Measurements from ENCODE around the gene DGCR8.

DGCR8 gene

DNA sequence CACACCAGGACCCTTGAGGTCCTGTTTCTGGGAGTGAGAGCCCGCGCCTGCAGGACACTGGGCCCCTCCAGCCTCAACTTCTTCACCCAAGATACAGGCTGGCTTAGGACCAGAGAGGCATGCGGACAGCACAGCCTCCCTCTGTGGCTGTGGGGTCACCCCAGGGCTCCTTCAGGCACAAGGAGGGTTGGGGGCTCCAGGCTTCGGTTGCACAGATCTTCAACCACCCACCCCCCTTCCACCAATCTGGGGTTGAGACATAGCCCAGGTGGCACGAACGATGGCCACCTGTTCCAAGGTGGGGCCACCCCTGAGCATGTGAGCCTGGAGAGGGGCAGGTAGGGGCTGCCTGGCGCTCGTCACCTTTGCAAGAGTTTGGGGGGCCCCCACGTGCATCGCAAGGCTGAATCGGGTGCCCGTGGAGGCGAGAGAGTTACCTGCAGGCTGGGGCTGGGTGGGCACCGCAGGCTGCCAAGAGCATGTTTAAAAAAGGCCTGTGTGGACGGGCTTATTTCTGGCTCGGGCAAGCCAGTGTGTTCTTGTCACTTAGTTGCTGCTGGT is 52.7 kb downstream of the DGCR8 start:
- ChIA-PET CTCF (no interaction called here), POLR2A (no interaction called here)
- TF ChIP-seq, protein P1, sequence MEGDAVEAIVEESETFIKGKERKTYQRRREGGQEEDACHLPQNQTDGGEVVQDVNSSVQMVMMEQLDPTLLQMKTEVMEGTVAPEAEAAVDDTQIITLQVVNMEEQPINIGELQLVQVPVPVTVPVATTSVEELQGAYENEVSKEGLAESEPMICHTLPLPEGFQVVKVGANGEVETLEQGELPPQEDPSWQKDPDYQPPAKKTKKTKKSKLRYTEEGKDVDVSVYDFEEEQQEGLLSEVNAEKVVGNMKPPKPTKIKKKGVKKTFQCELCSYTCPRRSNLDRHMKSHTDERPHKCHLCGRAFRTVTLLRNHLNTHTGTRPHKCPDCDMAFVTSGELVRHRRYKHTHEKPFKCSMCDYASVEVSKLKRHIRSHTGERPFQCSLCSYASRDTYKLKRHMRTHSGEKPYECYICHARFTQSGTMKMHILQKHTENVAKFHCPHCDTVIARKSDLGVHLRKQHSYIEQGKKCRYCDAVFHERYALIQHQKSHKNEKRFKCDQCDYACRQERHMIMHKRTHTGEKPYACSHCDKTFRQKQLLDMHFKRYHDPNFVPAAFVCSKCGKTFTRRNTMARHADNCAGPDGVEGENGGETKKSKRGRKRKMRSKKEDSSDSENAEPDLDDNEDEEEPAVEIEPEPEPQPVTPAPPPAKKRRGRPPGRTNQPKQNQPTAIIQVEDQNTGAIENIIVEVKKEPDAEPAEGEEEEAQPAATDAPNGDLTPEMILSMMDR (IDR thresholded peaks at IDR 0.05; ENCODE audit: insufficient read depth, low read length, missing control alignments) = no peak
- no peak for DNase-seq (ENCODE audit: low read depth, low spot score)
- peak overlapping the region; percentile 80 for H3K4me3 ChIP-seq (ENCODE audit: low read depth, low read length)

DNA sequence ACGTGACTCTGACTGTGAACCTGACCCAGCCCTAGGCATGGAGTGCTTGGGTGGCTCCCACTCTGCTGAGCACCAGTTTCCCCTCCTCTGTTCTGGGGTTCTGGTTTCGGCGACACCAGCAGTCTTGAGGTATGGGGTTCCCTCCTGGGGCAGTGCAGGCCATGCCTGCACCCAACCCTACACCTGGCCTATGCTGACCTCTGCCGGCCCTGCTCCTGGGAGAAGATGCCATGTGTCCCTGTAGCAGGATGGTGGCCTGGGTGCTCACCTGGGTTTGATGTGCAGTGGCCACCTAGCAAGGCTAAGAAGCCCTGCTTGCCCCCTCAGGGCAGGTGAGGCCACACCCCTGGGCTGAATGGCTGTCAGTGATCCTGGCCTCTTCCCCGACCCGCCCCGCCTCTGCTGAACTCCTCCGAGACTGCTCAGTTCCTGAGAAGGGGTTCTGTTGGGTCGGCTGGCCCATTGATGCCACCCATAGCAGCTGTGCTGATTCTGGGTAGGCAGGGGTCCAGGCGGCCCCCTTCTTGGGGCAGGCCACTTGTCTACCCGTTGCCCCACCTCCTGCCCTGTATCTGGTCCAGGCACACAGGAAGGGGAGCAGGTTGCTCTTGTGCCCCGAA is 54.0 kb downstream of the DGCR8 start:
- H3K4me3 ChIP-seq (ENCODE audit: low read depth, low read length) = 0 out of 2 replicates have a peak overlapping the region, but pooled peaks have one; percentile 8
- DNase-seq (ENCODE audit: low read depth, low spot score) = no peak
- TF ChIP-seq, protein P1 (IDR thresholded peaks at IDR 0.05; ENCODE audit: insufficient read depth, low read length, missing control alignments) = no peak
- POLR2A ChIA-PET = no interaction called here
- CTCF ChIA-PET = no interaction called here

DNA sequence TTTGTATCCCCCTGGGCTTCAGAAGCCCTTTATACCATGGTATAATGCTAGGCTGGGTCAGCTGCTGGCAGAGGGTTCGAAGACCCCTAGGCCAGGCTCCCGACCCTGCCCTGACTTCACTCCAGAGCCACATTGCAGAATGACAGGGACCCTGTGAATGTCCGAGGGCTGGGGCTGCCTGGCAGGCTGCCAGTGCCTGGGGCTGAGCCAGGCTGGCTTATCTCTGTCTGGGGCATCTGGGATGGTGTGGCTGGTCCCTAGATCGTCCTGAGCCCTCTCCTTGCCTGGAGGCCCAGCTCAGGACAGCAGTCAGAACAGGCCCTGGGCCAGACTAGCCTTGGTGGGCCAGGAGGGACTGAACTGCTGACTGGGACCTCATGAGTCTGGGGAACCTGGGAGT is 55.2 kb downstream of the DGCR8 start:
- POLR2A ChIA-PET = no interaction called here
- DNase-seq (ENCODE audit: low read depth, low spot score) = no peak
- no peak overlapping the region for H3K4me3 ChIP-seq (ENCODE audit: low read depth, low read length)
- TF ChIP-seq, protein P1 (IDR thresholded peaks at IDR 0.05; ENCODE audit: insufficient read depth, low read length, missing control alignments) = no peak
- CTCF ChIA-PET = no interaction called here

DNA sequence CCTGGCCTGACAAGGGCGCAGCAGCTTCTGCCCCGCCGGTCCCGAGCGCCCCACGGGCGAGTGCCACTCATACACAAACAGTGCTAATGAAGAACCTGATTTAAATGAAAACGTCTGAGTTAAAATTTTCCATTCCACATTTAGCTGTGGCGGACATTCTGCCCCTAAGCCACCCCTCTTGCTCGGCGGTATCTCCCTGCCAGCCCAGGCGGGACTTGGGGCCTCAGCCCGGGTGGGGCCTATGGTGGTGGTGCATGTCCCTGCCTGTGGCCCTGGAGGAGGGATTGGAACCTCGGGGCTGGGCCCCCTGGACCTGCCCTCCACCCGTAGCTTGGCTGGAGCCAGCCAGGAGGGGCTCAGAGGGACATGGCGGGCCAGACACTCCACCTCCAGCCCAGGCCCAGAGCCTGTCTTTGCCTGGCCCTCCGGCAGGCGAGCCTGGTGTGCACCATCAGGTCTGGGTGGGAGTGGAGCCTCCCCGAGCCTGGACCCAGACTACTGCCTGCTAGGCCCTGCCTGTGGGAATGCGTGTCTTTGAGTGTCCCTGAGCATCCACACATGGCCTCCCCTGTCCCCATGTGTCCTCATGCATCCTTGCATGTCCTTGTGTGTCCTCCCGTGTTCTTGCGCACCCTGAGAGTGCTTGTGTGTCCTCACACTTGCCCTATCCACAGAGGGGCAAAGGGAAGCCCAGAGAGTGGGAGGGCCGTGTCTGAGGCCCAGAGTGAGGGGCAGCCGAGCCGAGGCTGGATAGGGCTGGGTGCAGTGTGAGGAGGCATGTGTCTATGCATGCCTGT is 56.0 kb downstream of the DGCR8 start:
- no peak for DNase-seq (ENCODE audit: low read depth, low spot score)
- ChIA-PET CTCF (interaction anchor here (1.3 to 1.6 kb wide), 2 partner anchors 15 to 21 kb away, joined by 3 to 5 read pairs; no protein-coding TSS in a partner anchor), POLR2A (no interaction called here)
- TF ChIP-seq, protein P1 (IDR thresholded peaks at IDR 0.05; ENCODE audit: insufficient read depth, low read length, missing control alignments) = no peak
- H3K4me3 ChIP-seq (ENCODE audit: low read depth, low read length) = no peak overlapping the region

DNA sequence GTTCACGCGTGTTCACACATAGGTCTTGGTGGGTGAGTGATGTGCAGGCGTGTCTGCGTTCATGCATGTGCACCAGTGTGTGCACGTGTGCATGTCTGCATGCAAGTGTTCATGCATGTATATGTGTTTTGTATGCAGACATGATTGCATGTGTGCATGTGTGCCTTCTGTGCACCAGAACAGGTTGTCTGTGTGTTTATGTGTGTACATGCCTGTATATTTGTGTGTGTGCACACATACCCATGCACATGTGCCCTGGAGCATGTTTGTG is 56.5 kb downstream of the DGCR8 start:
- H3K4me3 ChIP-seq (ENCODE audit: low read depth, low read length) = no peak overlapping the region
- DNase-seq (ENCODE audit: low read depth, low spot score) = no peak
- TF ChIP-seq, protein P1 (IDR thresholded peaks at IDR 0.05; ENCODE audit: insufficient read depth, low read length, missing control alignments) = no peak
- ChIA-PET CTCF (interaction anchor here (1.3 to 1.6 kb wide), 2 partner anchors 15 to 21 kb away, joined by 3 to 5 read pairs; no protein-coding TSS in a partner anchor), POLR2A (no interaction called here)

DNA sequence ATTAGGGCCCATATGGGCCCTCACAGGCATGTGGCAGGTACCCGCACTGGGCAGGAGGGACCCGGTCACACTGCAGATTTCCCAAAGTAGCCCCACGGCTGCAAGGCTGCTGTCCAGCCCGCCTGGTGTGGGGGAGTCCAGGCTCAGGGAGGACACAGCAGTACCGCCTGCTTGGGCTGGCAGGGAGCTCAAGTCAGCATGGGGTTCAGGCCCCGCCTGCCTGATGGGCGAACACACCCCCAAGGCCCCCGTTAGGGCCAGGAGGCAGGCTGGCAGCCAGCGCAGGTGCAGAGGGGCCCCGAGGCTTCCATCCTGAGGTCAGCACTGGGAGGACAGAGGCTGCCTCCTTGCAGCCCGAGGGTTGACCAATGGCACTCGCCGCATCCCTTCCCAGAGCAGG is 57.1 kb downstream of the DGCR8 start:
- ChIA-PET POLR2A (no interaction called here), CTCF (interaction anchor here (1.3 to 1.6 kb wide), 2 partner anchors 14 to 20 kb away, joined by 3 to 5 read pairs; no protein-coding TSS in a partner anchor)
- no peak overlapping the region for H3K4me3 ChIP-seq (ENCODE audit: low read depth, low read length)
- TF ChIP-seq, protein P1 (IDR thresholded peaks at IDR 0.05; ENCODE audit: insufficient read depth, low read length, missing control alignments) = no peak
- no peak for DNase-seq (ENCODE audit: low read depth, low spot score)
